Effector memory CD4-positive, alpha-beta T cell (primary cell): ENCODE results near the gene DCLRE1B.

Experiments
- DNase-seq, 3 donors: peaks; one replicate each; pipeline ENCODE4 v3.0.0-alpha.2; 2020
- H3K27ac ChIP-seq: 2 replicates; pipeline ENCODE4 v1.7.0; 2013; ENCODE audit warnings: mild to moderate bottlenecking, low read length, moderate library complexity; ENCODE audit not compliant: insufficient read depth, poor library complexity, severe bottlenecking
- H3K27me3 ChIP-seq: replicated peaks from 2 replicates; pipeline ENCODE4 v1.7.0; 2013; ENCODE audit warnings: mild to moderate bottlenecking, low read length; ENCODE audit not compliant: insufficient read depth, control insufficient read depth, poor library complexity, severe bottlenecking
- H3K36me3 ChIP-seq: 2 replicates; pipeline ENCODE4 v1.7.0; 2013; ENCODE audit warnings: mild to moderate bottlenecking, low read length, moderate library complexity; ENCODE audit not compliant: control insufficient read depth, insufficient read depth
- H3K4me1 ChIP-seq: 2 replicates; pipeline ENCODE4 v1.7.0; 2013; ENCODE audit warnings: low read length, mild to moderate bottlenecking; ENCODE audit not compliant: control insufficient read depth, insufficient read depth, poor library complexity, severe bottlenecking
- H3K4me3 ChIP-seq: 2 replicates; pipeline ENCODE4 v1.7.0; 2013; ENCODE audit warnings: low read length, low read depth, mild to moderate bottlenecking; ENCODE audit not compliant: insufficient read depth, poor library complexity, severe bottlenecking
- H3K9me3 ChIP-seq: 2 replicates; pipeline ENCODE4 v1.7.0; 2013; ENCODE audit warnings: mild to moderate bottlenecking, low read length, moderate library complexity; ENCODE audit not compliant: control insufficient read depth

Gene DCLRE1B

DNA sequence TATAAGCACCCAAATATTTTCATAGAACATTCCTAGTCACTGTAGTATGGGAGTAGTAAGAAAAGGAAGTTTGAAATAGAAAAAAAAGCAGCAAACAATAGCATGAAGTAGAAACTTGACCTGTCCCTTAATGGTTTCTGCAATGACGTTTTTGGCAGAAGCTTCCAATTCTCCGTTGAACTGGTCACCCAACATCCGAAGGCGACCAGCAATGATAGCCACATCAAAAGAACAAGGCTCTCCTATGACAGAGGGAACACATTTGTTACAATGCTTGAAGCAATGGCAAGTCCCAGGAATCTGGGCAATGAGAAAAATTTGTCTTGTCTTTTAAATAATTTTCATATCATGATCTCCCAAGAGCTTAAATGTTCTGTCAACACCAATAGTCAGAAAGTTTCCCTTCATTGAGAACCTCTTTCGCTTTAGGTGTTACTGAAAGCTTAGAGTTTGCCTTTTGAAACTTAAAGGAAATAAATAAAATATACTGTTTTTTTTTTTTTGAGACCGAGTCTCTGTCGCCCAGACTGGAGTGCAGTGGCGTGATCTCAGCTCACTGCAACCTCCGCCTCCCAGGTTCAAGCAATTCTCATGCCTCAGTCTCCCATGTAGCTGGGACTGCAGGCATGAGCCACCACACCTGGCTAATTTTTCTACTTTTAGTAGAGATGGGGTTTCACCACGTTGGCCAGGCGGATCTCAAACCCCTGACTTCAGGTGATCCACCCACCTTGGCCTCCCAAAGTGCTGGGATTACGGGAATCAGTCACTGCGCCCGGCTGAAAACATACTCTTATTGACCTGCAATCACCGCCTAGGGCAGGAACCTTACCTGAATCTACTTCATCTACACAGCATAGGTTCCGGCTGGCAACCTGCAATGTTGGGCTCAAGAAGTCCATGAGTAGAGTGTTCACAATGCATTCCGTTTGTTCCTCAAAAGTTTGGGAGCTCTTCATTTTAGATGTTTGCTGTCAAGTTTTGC lies 18.4 kb upstream of the DCLRE1B start:
- Histone ChIP-seq H3K27ac (no peak overlapping the region), H3K4me3 (no peak overlapping the region), H3K36me3 (no peaks in the 10 kb centered on the region), H3K4me1 (peaks cover 13% of the 10 kb centered on the region), H3K9me3 (no peaks in the 10 kb centered on the region), H3K27me3 (no peaks in the 10 kb centered on the region)
- no peak for DNase-seq

DNA sequence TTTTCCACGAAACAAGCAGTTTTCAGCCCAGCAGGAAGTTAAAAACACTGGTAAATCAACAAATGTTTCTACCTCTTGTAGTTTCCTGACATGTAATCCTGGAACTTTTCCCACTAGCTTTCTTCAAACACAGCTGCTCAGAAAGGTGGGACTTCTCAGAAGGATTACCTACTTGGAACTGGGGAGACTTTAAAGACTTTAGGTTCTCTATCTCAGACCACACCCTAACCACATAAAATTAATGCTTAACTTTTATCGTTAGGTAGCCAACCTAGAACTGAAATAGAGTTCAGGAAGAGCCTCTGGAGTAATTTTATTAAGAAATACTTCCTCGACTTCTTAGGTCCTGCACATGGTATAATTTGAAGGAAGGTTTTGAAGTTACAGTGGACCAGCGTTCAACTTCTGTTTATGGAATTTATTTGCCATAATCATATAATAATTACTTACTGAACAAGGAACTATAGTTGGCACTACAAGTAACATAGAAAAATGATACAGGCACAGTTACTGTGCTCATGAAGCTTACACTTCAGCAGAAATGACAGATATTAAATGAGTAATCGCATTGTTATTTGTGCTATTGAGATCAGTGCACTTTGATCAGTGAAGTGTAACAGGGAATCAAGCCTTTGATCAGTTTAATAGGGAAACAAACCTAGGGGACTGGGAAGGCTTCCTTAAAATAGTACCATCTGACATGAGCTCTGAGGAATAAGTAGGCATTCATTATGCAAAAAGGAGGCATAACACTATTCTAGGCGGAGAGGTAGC lies 17.5 kb upstream of the DCLRE1B start, which contains the start of gene BCL2L15:
BCL2L15 (minus strand) TSS at position 180 of the 774 bp plus-strand sequence. CDS start 206 bp downstream, outside the sequence.
- Histone ChIP-seq H3K9me3 (no peaks in the 10 kb centered on the region), H3K4me3 (no peak within 1 kb of the TSS), H3K27me3 (no peaks in the 10 kb centered on the region), H3K27ac (no peak within 1 kb of the TSS), H3K36me3 (no peaks in the 10 kb centered on the region), H3K4me1 (peaks cover 13% of the 10 kb centered on the region)
- DNase-seq, result no peak

DNA sequence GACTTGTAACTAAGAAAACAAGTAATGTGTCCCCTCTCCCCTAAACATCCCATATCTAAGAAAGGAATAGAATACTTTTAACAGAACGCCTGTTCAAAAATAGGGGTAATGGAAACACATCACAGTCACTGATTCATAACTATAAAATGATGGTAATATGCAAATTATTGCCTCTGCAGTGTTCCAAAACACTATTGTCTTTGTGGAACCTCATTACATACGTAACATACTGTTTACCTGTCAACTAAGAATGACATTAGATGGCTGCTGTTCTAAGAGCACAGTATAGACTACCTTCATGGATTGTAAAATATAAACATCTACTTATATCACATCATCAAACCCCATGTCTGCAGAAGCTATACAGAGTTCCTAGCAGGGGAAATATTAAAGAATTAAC lies 14.3 kb upstream of the DCLRE1B start:
- Histone ChIP-seq H3K4me3 (no peak overlapping the region), H3K9me3 (no peaks in the 10 kb centered on the region), H3K27me3 (no peaks in the 10 kb centered on the region), H3K27ac (no peak overlapping the region), H3K36me3 (peaks cover 18% of the 10 kb centered on the region), H3K4me1 (peaks cover 13% of the 10 kb centered on the region)
- DNase-seq, result no peak

DNA sequence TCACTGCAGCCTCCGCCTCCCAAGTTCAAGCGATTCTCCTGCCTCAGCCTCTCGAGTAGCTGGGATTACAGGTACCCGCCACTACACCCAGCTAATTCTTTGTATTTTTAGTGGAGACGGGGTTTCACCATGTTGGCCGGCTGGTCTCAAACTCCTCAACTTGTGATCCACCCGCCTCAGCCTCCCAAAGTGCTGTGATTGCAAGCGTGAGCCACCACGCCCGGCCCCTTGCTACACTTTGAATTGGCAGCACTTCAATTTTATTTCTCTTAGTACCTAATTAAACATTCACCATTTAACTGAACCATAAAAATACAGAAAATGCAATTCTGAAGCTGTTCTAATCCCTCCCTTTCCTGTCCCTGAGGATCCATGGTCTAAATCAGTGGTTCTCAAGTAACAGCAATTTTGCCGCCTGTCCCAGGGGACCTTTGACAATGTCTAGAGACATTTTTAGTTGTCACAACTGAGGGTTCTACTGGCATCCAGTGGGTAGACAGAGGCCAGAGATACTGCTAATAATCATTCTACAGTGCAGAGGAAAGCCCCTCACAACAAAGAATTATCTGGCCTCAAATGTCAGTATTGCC lies 13.4 kb upstream of the DCLRE1B start:
- no peak overlapping the region for H3K4me3 ChIP-seq
- H3K36me3 ChIP-seq, result peaks cover 27% of the 10 kb centered on the region
- H3K9me3 ChIP-seq, result no peaks in the 10 kb centered on the region
- no peaks in the 10 kb centered on the region for H3K27me3 ChIP-seq
- H3K27ac ChIP-seq, result no peak overlapping the region
- peaks cover 13% of the 10 kb centered on the region for H3K4me1 ChIP-seq
- DNase-seq, result no peak

DNA sequence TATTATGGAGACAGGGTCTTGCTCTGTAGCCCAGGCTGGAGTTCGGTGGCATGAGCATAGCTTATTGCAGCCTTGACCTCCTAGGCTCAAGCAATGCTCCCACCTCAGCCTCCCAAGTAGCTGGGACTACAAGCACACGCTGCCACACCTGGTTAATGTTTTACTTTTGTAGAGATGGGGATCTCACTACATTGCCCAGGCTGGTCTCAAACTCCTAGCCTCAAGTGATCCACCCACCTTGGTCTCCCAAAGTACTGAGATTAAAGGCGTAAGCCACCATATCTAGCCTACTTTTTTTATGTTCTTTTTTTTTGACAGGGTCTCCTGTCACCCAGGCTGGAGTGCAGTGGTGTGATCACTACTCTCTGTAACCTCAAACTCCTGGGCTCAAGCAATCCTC lies 11.9 kb upstream of the DCLRE1B start:
- no peaks in the 10 kb centered on the region for H3K9me3 ChIP-seq
- H3K27ac ChIP-seq, result no peak overlapping the region
- H3K4me3 ChIP-seq, result no peak overlapping the region
- no peak for DNase-seq
- no peaks in the 10 kb centered on the region for H3K4me1 ChIP-seq
- peaks cover 41% of the 10 kb centered on the region for H3K36me3 ChIP-seq
- H3K27me3 ChIP-seq, result no peaks in the 10 kb centered on the region

DNA sequence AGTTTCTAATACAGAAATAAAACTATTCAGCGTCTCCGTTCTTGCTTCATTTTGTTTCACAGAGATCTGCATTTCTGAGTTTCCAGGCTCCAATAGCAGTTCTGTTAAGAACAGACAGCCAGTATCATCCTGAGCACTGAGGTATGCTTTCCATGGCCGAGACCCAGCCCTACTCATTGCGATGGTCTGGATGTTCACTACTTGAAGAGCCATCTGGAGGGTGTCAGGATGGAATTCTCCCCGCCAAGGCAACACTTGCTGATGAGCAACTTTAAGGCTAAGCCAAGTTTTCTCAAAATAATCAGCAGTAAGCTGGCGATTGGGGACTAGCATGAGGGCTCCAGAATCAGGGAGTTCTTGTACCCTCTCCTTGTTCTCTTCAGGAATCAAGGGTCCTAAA lies 10.0 kb upstream of the DCLRE1B start:
- Histone ChIP-seq H3K4me1 (no peaks in the 10 kb centered on the region), H3K27me3 (no peaks in the 10 kb centered on the region), H3K9me3 (no peaks in the 10 kb centered on the region), H3K36me3 (peaks cover 52% of the 10 kb centered on the region), H3K27ac (no peak overlapping the region), H3K4me3 (no peak overlapping the region)
- DNase-seq, result no peak

DNA sequence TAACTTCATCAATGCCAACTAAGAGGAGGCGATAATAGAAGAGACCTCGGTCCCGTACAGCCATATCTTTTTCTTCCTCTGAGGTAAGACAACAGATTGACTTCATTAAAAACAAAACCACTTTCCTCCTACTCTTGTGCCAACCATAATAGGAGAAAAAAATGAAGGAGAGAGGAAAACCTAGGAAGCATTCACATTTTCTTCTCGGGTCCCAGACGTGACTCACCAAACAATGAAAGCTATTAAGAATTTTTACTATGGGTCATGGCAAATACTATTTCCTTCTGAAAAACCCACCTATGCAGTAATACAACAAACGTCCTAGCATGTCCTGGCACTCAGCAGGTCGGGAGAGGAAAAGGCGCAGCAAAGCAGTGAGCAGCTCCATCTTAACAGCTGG lies 9.2 kb upstream of the DCLRE1B start:
- DNase-seq, result no peak
- H3K9me3 ChIP-seq, result no peaks in the 10 kb centered on the region
- no peaks in the 10 kb centered on the region for H3K4me1 ChIP-seq
- no peaks in the 10 kb centered on the region for H3K27me3 ChIP-seq
- peaks cover 56% of the 10 kb centered on the region for H3K36me3 ChIP-seq
- H3K27ac ChIP-seq, result no peak overlapping the region
- H3K4me3 ChIP-seq, result no peak overlapping the region

DNA sequence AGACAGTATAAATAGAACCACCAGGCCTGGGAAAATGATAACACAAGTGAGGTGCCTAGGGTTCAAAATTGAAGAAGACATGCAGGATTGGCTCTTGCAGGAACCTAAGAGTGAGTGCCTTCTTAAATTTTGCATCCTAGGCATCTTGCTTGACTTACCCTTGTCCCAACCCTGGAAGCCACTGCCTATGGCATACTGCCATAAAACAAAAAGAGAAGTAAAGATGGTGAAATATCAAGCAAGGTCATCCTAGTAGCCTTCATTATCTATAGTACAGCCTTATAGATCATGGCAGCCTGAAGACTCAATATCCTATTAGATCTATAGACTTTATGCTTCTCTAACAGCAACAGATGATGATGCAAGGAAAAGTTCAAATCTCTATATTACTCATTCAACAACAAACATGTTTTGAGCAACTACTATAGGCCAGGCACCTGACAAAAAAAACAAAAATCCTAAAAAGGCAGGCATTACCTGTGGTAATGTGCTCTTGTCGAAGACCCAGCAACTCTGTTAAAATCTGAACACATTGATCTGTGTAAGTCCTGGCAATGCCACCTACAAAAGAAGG lies 6.8 kb upstream of the DCLRE1B start:
- Histone ChIP-seq H3K27me3 (no peaks in the 10 kb centered on the region), H3K4me3 (no peak overlapping the region), H3K9me3 (no peaks in the 10 kb centered on the region), H3K36me3 (peaks cover 53% of the 10 kb centered on the region), H3K27ac (no peak overlapping the region), H3K4me1 (peaks cover 4% of the 10 kb centered on the region)
- no peak for DNase-seq

DNA sequence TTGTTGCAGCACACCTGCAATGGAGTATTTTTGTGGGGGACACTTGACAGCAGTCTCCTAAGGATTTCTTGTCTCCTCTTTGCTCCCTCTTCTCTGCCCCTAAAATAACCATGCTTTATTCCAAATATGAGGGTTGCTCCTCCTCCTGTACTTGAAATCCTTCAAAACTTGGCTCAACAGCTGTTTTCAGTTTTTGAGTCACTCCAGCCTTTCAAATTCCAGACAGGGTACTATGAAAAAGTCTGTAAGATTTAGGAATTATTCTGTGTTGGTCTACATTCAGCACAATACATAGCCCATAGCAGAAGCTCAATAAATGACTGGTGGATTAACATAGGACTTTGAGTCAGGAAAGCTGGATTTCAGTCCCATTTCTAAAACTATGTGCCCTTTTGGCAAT lies 6.0 kb upstream of the DCLRE1B start:
- Histone ChIP-seq H3K36me3 (peaks cover 52% of the 10 kb centered on the region), H3K9me3 (no peaks in the 10 kb centered on the region), H3K27me3 (no peaks in the 10 kb centered on the region), H3K4me3 (no peak overlapping the region), H3K4me1 (peaks cover 12% of the 10 kb centered on the region), H3K27ac (no peak overlapping the region)
- no peak for DNase-seq
